RWPE1 (cell line): ENCODE results near the gene ATG7.
A peak's percentile ranks its signal among the peaks of the same experiment; 100 is the strongest.

ENCODE experiments used
- CTCF ChIA-PET: fragments of 350-600 bp; sonication (Branson Sonifier 250); formaldehyde crosslinking; extraction: SDS; loops from one replicate; lab custom pipeline; 2021; lab: Yijun Ruan, JAX
- POLR2A ChIA-PET: fragments of 400-600 bp; formaldehyde crosslinking; extraction: SDS; loops from one replicate; lab custom pipeline; 2020; ENCODE audit warnings: antibody characterized with exemption; ENCODE audit not compliant: low non-redundant PET; lab: Yijun Ruan, JAX
- DNase-seq: peaks from one replicate; pipeline ENCODE4 v3.0.0; 2012; ENCODE audit warnings: low spot score
- H3K27ac ChIP-seq: fragments of 450-650 bp; 2 replicates; pipeline ENCODE4 v1.5.1; 2017
- TF ChIP-seq, protein P1 (sequence below): fragments of 450-650 bp; conservative IDR thresholded peaks from 2 replicates; pipeline ENCODE4 v1.5.1; 2017; ENCODE audit warnings: low read depth, mild to moderate bottlenecking

ATG7 gene

DNA sequence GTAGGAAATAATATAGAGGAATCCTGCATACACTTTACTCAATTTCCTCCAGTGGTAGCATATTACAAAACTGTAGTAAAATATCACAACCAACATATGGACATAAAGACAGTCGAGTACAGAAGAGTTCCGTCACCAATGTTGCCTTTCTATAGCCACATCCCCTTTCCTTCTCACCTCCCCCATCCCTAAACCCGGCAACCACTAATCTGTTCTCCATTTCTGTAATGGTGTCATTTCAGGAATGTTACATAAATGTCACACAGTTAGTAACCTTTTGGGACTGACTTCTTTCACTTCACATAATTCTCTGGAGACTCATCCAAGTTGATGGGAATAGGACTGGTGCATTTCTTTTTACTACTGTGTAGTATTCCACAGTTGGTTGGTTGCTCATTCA lies 41.4 kb upstream of the ATG7 start:
- H3K27ac ChIP-seq, result peak overlapping the region; percentile 89; the same call in 1 of the 2 replicates
- DNase-seq, result no peak
- TF ChIP-seq, protein P1, sequence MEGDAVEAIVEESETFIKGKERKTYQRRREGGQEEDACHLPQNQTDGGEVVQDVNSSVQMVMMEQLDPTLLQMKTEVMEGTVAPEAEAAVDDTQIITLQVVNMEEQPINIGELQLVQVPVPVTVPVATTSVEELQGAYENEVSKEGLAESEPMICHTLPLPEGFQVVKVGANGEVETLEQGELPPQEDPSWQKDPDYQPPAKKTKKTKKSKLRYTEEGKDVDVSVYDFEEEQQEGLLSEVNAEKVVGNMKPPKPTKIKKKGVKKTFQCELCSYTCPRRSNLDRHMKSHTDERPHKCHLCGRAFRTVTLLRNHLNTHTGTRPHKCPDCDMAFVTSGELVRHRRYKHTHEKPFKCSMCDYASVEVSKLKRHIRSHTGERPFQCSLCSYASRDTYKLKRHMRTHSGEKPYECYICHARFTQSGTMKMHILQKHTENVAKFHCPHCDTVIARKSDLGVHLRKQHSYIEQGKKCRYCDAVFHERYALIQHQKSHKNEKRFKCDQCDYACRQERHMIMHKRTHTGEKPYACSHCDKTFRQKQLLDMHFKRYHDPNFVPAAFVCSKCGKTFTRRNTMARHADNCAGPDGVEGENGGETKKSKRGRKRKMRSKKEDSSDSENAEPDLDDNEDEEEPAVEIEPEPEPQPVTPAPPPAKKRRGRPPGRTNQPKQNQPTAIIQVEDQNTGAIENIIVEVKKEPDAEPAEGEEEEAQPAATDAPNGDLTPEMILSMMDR, result no peak
- POLR2A ChIA-PET, result no interaction called here
- CTCF ChIA-PET, result interaction anchor here (0.7 kb wide), 1 partner anchor 91 kb away, joined by 4 read pairs; no protein-coding TSS in a partner anchor

DNA sequence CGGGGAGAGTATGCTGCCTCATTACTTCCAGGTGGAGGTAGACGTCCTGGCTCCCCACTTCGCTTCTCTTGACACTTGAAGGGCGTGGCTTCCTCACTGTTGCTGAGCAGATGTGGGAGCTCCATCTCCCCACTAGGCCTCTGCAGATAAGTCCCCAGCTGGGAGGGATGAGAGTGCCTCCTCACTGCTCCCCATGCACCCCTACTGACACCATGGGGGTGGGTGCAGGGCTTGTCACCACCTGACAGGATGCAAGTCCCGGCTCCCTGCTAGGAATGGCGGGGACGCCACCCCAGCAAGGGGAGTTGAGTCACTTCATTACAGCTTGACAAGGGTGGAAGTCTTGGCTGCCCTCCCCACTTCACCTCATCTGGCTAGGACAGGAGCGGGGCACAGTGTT lies 36.8 kb upstream of the ATG7 start:
- ChIA-PET POLR2A (no interaction called here), CTCF (interaction anchor here (0.6 kb wide), 1 partner anchor 53 kb away, joined by 3 read pairs; no protein-coding TSS in a partner anchor)
- H3K27ac ChIP-seq, result peak overlapping the region; percentile 63
- TF ChIP-seq, protein P1, result no peak
- no peak for DNase-seq

DNA sequence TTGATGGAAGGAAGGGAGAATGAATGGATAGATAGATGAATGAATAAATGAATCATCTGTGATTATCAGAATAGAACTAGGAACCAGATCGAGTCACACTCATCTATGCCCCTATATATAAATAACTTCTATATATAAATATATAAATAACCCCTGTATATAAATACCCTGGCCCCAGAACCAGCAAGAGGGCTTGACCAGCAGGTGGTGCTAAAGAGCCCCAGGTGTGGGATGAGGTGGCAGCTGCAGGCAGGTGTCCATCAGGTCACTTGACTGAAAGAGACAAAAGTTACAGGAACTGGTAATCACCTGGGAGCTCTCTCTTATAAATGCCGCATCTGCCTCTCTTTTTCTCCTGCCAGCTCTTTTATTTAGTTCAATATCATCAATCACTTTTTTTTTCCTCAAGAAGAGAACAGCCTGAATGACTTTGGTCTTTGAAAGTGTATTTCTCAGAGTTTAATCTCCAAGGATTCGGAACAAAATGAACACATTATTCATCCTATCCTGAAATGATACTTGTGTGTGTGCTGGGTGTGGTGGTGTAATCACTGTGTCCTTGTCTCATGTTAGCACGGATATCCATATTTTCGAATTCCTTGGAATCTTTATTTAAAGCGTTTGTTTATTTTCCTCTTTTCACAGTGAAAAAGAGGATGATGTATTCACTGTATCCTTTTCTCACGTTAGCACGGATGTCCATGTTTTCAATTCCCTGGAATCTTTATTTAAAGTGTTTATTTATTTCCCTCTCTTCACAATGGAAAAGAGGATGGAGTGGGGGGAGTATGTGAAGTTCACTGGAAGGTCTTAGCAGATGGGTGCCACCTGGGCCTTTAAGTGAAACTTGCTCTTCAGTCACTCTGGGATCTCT lies 35.4 kb upstream of the ATG7 start:
- ChIA-PET POLR2A (no interaction called here), CTCF (interaction anchor here (0.6 to 0.7 kb wide), 5 partner anchors 18 to 974 kb away, joined by 3 to 4 read pairs (median 4); no protein-coding TSS in a partner anchor)
- peak overlapping the region; percentile 63; the same call in 1 of the 2 replicates for H3K27ac ChIP-seq
- TF ChIP-seq, protein P1, result peak; percentile 64
- peak; percentile 53 for DNase-seq

DNA sequence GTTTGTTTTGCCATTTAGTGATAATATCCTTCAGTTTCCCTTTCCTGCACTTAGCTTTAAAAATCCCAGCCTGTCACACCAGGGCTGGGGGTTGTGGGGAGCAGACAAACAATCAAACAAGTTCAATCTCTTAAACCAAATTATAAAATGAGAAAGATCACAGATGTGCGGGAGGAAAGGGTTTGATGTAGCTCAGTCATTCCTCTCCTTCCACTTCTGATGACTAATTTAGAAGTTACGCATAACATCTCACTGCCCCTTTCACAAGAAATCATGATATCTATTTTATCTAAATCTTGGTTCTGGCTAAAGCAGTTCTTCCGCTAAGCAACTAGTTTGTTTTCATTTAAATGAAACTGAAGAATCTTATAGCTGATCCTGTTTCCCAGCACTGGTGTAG lies 34.1 kb upstream of the ATG7 start:
- peak overlapping the region; percentile 91 for H3K27ac ChIP-seq
- ChIA-PET POLR2A (no interaction called here), CTCF (interaction anchor here (0.6 kb wide), 1 partner anchor 852 kb away, joined by 6 read pairs; no protein-coding TSS in a partner anchor)
- DNase-seq, result peak; percentile 54
- TF ChIP-seq, protein P1, result no peak

DNA sequence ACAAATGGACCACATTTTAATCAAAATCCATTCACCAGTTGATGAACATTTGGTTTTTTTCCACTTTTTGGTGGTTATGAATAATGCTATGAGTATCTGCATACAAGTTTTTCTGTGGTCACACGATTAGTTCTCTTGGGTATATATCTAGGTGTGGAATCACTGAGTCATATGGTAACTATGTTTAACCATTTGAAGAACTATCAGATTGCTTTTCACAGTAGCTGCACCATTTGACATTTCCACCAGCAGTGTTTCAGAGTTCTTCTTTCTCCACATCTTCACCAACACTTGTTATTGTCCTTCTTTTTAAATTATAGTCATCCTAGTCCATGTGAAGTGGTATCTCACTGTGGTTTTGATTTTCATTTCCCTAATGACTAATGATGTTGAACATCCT lies 33.3 kb upstream of the ATG7 start:
- H3K27ac ChIP-seq, result no peak overlapping the region
- ChIA-PET POLR2A (no interaction called here), CTCF (no interaction called here)
- DNase-seq, result peak; percentile 36
- TF ChIP-seq, protein P1, result no peak

DNA sequence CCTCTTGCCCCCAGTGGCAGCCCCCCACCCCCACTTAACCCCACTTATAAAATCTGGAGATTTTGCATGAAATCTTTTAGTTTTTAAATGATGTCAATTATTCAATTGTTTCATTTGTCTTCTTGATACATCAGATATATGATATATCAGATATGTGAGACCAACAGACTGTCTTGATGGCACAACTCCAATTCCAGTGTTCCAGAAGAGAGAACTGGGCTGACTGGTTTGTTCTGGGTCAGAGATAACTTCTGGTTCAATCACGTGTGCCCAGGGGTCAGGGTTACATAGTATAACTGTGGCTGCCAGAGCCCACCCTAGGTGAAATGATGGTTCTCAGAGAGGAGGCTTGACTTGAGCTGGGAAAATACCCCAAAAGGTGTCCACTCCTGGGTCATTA lies 32.4 kb upstream of the ATG7 start:
- DNase-seq, result no peak
- CTCF ChIA-PET, result interaction anchor here (0.5 kb wide), 1 partner anchor 300 kb away, joined by 3 read pairs; no protein-coding TSS in a partner anchor
- H3K27ac ChIP-seq, result no peak overlapping the region
- POLR2A ChIA-PET, result no interaction called here
- TF ChIP-seq, protein P1, result no peak
